Central memory CD8-positive, alpha-beta T cell (primary cell): ENCODE measurements around the gene EEA1.

ENCODE experiments used
- ATAC-seq: fragments of 150-1000 bp; cut with Tn5 transposase; replicated peaks from 2 replicates; pipeline ENCODE4 v1.10.0; 2022; ENCODE audit warnings: mild to moderate bottlenecking, moderate FRiP score, moderate number of reproducible peaks; ENCODE audit not compliant: poor library complexity, severe bottlenecking; ENCODE audit errors: extremely low read depth
- DNase-seq, 2 donors: peaks; one replicate each; pipeline ENCODE4 v3.0.0; 2021; ENCODE audit warnings: low spot score in 2 of 2
- H3K27ac Mint-ChIP-seq: one replicate; pipeline ENCODE4 v1.8.0; 2022; ENCODE audit warnings: low read depth, mild to moderate bottlenecking, moderate library complexity, mixed read lengths
- H3K27me3 Mint-ChIP-seq: one replicate; pipeline ENCODE4 v1.8.0; 2022; ENCODE audit warnings: mixed read lengths
- H3K36me3 Mint-ChIP-seq: one replicate; pipeline ENCODE4 v1.8.0; 2022; ENCODE audit warnings: mild to moderate bottlenecking, moderate library complexity, mixed read lengths; ENCODE audit not compliant: insufficient read depth
- H3K4me1 Mint-ChIP-seq: one replicate; pipeline ENCODE4 v1.8.0; 2022; ENCODE audit warnings: mixed read lengths
- H3K4me3 Mint-ChIP-seq: one replicate; pipeline ENCODE4 v1.8.0; 2022; ENCODE audit warnings: mild to moderate bottlenecking, moderate library complexity, mixed read lengths
- H3K9me3 Mint-ChIP-seq: one replicate; pipeline ENCODE4 v1.8.0; 2022; ENCODE audit warnings: mixed read lengths

Gene EEA1

DNA sequence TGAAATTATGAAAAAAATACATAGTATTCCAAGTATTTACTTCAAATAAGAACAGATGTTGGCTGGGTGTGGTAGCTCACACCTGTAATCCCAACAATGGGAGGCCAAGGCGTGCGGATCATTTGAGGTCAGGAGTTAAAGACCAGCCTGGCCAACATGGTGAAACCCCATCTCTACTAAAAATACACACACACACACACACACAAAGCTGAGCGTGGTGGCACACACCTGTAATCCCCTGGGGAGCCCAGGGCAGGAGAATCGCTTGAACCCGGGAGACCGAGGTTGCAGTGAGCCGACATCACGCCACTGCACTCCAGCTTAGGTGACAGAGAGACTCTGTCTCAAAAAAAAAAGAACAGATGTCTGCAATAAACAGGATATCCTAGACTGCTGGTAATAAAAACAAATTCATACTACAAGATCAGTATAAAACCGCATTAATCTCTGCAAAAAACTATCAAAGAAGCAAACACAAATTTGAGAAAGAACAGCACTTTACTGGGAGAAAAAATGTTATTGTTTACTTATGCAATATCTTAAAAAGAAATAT lies 23.8 kb downstream of the EEA1 start:
- no peak for DNase-seq
- no peaks in the 10 kb centered on the region for H3K36me3 Mint-ChIP-seq
- H3K27me3 Mint-ChIP-seq, result no peaks in the 10 kb centered on the region
- ATAC-seq, result no peak
- H3K9me3 Mint-ChIP-seq, result no peaks in the 10 kb centered on the region
- H3K27ac Mint-ChIP-seq, result no peak overlapping the region
- peaks cover 18% of the 10 kb centered on the region for H3K4me1 Mint-ChIP-seq
- H3K4me3 Mint-ChIP-seq, result no peak overlapping the region

DNA sequence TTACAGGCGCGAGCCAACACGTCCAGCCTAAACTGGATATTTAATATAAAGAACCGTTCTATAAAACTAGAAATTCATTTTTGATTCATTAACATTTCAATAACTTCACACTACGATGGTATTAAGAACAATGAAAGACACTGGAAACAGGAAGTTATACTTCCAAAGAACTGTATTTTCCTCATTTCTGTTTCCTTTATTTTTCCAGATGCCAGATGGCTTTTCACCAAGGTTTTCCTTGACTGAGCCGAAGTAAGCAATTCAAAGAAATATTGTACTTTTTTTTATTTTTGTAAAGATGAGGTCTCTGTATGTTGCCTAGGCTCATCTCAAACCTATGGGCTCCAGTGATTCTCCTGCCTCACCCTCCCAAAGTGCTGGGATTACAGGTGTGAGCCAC lies 28.2 kb downstream of the EEA1 start:
- peaks cover 25% of the 10 kb centered on the region for H3K4me1 Mint-ChIP-seq
- H3K27me3 Mint-ChIP-seq, result no peaks in the 10 kb centered on the region
- H3K27ac Mint-ChIP-seq, result no peak overlapping the region
- H3K9me3 Mint-ChIP-seq, result no peaks in the 10 kb centered on the region
- H3K4me3 Mint-ChIP-seq, result no peak overlapping the region
- DNase-seq (no peak), ATAC-seq (no peak)
- no peaks in the 10 kb centered on the region for H3K36me3 Mint-ChIP-seq

DNA sequence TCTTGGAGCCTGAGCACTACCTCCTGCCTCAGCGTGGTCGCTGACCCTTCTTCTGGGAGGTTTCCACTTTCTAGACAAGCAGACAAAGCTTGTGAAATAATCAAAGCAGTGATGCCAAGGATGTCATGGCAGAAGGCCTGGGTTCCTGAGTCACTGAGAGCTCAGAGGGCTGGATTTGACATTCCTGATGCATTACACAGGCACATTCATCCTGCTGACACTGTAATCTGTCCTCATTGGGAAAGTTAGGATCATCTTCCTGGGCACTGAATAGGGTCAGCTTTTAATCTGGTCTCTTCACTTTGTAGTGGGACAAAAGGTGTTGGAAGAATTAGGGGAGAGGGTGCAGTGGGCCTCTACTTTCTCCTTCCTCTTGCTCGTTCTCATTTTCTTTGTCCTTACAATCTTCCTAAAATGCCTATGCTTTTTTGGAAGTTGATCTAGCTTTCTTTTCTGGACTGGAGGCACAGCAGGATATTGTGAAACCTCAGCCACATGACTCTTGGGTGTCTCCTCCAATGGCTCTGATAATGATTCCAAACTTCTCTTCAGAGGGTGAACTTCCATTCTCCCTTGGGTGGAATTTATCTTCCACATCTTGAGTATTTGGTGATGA lies 29.6 kb downstream of the EEA1 start:
- DNase-seq, result no peak
- no peaks in the 10 kb centered on the region for H3K9me3 Mint-ChIP-seq
- no peak overlapping the region for H3K4me3 Mint-ChIP-seq
- peaks cover 2% of the 10 kb centered on the region for H3K36me3 Mint-ChIP-seq
- H3K27ac Mint-ChIP-seq, result no peak overlapping the region
- no peak for ATAC-seq
- H3K27me3 Mint-ChIP-seq, result no peaks in the 10 kb centered on the region
- H3K4me1 Mint-ChIP-seq, result peaks cover 24% of the 10 kb centered on the region

DNA sequence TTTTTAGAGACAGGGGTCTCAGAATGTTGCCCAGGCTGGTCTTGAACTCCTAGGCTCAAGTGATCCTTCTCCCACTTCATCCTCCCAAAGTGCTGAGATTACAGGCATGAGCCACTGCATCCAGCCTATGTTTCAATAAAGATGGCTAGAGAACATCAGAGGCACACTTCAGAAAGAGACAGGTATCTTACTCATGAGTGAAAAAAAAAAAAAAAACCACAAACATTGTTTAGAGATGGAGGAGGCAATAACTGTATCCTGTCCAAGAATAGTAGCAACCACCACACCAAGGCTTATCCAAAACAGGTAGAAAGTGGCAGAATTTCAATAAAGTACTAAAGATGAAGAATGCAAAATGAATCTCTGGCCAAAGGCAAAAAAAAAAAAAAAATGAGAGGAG lies 30.3 kb downstream of the EEA1 start:
- Mint-ChIP-seq H3K36me3 (peaks cover 2% of the 10 kb centered on the region), H3K4me1 (peaks cover 26% of the 10 kb centered on the region), H3K9me3 (no peaks in the 10 kb centered on the region), H3K27ac (peak overlapping the region; percentile 7), H3K27me3 (no peaks in the 10 kb centered on the region), H3K4me3 (no peak overlapping the region)
- ATAC-seq, result no peak
- DNase-seq, result no peak

DNA sequence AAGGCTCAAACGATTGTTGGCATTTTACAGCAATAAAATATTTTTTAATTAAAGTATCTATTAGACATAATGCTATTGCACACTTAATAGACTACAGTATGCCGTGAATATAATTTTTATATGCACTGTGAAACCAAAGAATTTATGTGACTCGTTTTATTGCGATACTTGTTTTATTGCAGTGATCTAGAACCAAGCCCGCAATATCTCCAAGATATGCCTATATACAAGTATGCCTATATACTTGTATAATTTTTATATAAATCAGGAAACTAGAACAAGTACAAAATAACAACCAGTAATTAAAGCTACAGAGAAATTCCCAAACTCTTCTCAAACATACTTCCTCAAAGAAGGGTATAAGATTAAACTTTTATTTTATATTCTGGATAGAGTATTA lies 31.3 kb downstream of the EEA1 start:
- Mint-ChIP-seq H3K27me3 (no peaks in the 10 kb centered on the region), H3K4me3 (no peak overlapping the region), H3K36me3 (peaks cover 2% of the 10 kb centered on the region), H3K4me1 (peaks cover 29% of the 10 kb centered on the region), H3K9me3 (no peaks in the 10 kb centered on the region), H3K27ac (no peak overlapping the region)
- ATAC-seq, result no peak
- DNase-seq, result no peak

DNA sequence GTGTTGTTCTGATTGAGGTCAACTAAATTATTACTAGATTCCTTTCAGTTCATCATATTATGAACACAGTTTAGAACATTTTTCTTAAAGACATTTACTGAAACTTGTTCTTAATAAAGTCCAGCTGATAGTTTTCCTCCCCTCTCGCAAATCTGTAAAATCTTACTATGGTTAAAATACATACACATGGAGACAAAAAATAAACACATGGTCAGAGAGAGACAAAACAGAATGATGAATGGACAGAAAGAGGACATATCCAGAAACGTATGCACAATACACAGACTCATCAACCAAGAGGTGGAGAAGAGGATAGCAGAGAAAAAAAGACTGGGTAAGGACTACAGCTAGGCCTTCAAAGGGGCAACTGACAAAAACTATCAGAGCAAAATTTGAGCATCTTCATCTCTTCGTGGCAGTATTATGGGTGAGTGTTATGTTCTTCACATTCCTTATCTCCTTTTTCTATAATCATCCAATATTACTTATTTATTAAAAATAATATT lies 38.4 kb downstream of the EEA1 start:
- DNase-seq, result no peak
- Mint-ChIP-seq H3K4me1 (peaks cover 25% of the 10 kb centered on the region), H3K27ac (peak overlapping the region; percentile 83), H3K27me3 (no peaks in the 10 kb centered on the region), H3K4me3 (no peak overlapping the region), H3K36me3 (peaks cover 17% of the 10 kb centered on the region), H3K9me3 (no peaks in the 10 kb centered on the region)
- no peak for ATAC-seq

DNA sequence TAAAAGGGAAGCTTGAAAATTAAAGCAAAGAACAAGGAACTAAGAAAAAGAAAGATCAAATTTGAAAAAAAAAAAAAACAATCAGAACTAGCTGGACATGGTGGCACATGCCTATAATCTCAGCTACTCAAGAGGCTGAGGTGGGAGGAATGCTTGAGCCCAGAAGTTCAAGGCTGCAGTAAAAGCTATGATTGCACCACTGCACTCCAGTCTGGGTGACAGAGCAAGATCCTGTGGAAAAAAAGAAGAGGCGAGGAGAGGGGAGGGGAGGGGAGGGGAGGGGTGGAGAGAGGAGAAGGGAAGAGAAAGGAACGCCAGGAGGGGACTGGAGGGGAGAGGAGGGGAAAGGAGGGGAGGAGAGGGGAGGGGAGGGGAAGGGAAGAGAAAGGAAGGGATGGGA lies 43.0 kb downstream of the EEA1 start:
- Mint-ChIP-seq H3K9me3 (no peaks in the 10 kb centered on the region), H3K4me1 (peaks cover 26% of the 10 kb centered on the region), H3K27ac (no peak overlapping the region), H3K4me3 (no peak overlapping the region), H3K36me3 (peaks cover 29% of the 10 kb centered on the region), H3K27me3 (no peaks in the 10 kb centered on the region)
- no peak for DNase-seq
- ATAC-seq, result no peak

DNA sequence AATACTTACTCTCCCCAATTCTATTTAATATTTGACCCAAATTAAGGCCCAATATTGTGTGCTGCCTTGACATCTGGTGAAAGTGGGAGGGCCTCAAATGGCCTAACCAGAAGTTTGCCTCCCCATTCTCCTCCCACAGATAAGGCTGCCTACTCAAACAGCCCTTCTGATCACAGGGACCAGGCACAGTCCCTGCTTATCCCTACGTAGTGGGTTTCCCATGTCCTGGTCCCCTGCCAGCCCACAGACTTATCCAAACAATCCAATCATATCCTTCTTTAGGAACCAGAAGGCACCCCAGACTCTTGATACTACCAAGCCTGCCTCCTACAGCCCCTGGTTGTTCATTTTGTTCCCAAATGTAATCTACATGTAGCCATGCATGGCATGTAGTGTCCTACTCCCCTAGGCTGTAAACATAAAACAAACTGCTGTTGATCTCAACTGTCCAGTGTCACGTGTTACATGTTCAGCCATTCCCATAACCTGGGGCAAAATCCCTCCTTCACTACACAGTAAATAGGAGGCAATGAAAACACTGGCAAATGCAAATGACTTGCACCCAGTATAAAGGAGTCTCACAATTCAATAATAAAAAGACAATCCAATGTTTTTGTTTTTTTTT lies 49.3 kb downstream of the EEA1 start:
- Mint-ChIP-seq H3K4me1 (peaks cover 33% of the 10 kb centered on the region), H3K27ac (no peak overlapping the region), H3K36me3 (peaks cover 22% of the 10 kb centered on the region), H3K9me3 (no peaks in the 10 kb centered on the region), H3K27me3 (no peaks in the 10 kb centered on the region), H3K4me3 (no peak overlapping the region)
- ATAC-seq, result no peak
- no peak for DNase-seq

DNA sequence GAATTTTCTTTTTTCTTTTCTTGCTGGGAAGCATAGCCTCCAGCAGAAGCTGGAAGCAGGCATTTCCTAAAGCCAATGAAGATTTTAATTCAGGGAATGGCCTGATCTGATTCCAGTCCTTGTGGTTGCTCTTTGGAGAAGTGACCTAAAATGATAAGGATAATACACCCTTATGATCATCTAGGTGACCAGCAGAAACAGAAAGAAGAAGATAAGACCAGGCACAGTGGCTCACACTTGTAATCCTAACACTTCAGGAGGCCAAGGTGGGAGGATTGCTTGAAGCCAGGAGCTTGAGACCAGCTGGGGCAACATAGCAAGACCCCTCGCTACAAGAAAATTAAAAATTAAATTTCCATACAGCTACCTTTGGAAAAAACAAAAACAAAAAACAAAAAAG lies 51.2 kb downstream of the EEA1 start:
- DNase-seq, result no peak
- Mint-ChIP-seq H3K9me3 (no peaks in the 10 kb centered on the region), H3K36me3 (peaks cover 12% of the 10 kb centered on the region), H3K4me3 (no peak overlapping the region), H3K27me3 (no peaks in the 10 kb centered on the region), H3K27ac (no peak overlapping the region), H3K4me1 (peaks cover 23% of the 10 kb centered on the region)
- ATAC-seq, result no peak

DNA sequence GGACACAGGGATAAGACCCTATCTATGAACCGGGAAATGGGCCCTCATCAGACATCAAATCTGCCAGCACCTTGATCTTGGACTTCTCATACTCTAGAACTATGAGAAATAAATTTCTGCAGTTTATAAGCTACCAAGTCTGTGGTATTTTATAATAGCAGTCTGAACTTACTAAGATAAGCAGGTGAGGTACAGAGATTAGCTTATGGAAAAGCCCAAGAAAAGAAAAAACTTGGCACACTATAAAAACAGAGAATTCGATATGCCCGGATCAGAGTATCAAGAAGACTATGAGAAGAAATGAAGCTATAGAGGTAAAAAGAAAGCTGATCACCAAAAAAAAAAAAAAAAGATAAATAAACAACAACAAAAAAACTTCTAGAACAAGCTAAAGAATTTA lies 52.6 kb downstream of the EEA1 start:
- H3K4me3 Mint-ChIP-seq, result no peak overlapping the region
- no peak overlapping the region for H3K27ac Mint-ChIP-seq
- no peaks in the 10 kb centered on the region for H3K27me3 Mint-ChIP-seq
- H3K4me1 Mint-ChIP-seq, result peaks cover 23% of the 10 kb centered on the region
- DNase-seq (no peak), ATAC-seq (no peak)
- H3K9me3 Mint-ChIP-seq, result no peaks in the 10 kb centered on the region
- peaks cover 12% of the 10 kb centered on the region for H3K36me3 Mint-ChIP-seq

DNA sequence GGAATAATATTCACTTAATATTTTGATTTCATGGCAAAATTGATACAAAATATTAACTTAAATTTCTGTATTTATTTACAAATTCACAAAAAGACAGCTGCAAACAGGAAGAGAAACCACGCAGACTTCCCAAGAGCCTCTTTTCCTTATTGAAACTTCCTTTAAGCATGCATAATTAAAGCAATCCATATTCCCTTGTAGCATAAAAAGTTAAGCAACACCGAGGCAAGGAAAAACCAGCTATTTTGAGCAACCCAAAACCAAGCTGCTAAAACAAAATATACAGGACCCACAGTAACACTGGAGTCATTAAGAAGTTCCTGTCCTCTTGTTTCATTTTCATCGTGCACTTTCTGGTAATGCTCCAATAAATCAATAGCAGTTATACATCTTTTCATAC lies 58.0 kb downstream of the EEA1 start:
- H3K4me1 Mint-ChIP-seq, result peaks cover 8% of the 10 kb centered on the region
- no peaks in the 10 kb centered on the region for H3K9me3 Mint-ChIP-seq
- H3K27me3 Mint-ChIP-seq, result no peaks in the 10 kb centered on the region
- no peak overlapping the region for H3K27ac Mint-ChIP-seq
- H3K4me3 Mint-ChIP-seq, result no peak overlapping the region
- DNase-seq (no peak), ATAC-seq (no peak)
- no peaks in the 10 kb centered on the region for H3K36me3 Mint-ChIP-seq

DNA sequence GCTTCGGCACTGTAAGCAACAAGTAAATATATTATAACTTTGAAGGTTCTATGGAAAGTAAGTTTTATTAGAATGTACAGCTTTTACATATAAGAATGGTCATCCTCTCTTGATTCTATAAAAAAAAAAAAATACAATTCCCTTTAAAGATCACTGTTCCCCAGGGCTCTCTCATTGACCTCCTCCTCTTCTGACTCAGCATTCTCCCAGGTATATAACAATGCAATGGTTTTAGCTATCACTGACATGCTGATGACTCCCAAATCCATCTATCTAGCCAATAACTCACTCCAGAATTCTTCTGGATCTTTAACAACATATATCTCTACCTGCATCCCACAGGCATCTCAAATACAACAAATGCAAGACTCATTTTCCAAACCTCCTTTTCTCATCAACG lies 62.7 kb downstream of the EEA1 start:
- no peak overlapping the region for H3K4me3 Mint-ChIP-seq
- peaks cover 3% of the 10 kb centered on the region for H3K36me3 Mint-ChIP-seq
- ATAC-seq (no peak), DNase-seq (no peak)
- peaks cover 5% of the 10 kb centered on the region for H3K4me1 Mint-ChIP-seq
- H3K27me3 Mint-ChIP-seq, result no peaks in the 10 kb centered on the region
- H3K9me3 Mint-ChIP-seq, result no peaks in the 10 kb centered on the region
- H3K27ac Mint-ChIP-seq, result no peak overlapping the region

DNA sequence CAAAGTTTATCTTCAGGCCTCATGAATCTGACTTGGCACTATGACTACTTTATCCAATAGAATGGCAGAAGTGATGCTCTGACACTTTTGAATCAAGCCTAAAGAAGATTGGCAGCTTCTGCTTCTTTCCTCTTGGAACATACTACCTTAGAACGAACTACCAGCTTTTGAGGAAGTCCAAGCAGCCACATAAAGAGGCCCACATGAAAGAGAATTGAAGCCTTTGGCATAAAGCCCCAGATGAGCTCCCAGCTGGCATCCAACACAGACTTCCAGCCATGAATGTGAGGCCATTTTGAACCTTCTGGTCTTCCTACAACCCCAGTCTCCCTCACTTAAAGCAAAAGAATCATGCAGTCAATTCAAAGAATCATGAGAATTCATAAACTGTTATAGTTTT lies 65.8 kb downstream of the EEA1 start:
- H3K9me3 Mint-ChIP-seq, result no peaks in the 10 kb centered on the region
- no peak overlapping the region for H3K4me3 Mint-ChIP-seq
- no peaks in the 10 kb centered on the region for H3K27me3 Mint-ChIP-seq
- ATAC-seq (no peak), DNase-seq (no peak)
- no peak overlapping the region for H3K27ac Mint-ChIP-seq
- H3K4me1 Mint-ChIP-seq, result peaks cover 11% of the 10 kb centered on the region
- peaks cover 3% of the 10 kb centered on the region for H3K36me3 Mint-ChIP-seq
